Hepatocyte (in vitro differentiated cells): ENCODE measurements around the gene ATXN1.

Experiments
- CTCF ChIP-seq: fragments of 200-600 bp; sonication (generic); IDR thresholded peaks from 2 replicates; pipeline ENCODE4 v1.5.1; 2016; ENCODE audit warnings: antibody characterized with exemption, mild to moderate bottlenecking; ENCODE audit not compliant: poor library complexity
- EZH2 ChIP-seq: fragments of 200-600 bp; sonication (generic); IDR thresholded peaks from 2 replicates; pipeline ENCODE4 v1.6.1; 2016; ENCODE audit warnings: antibody characterized with exemption, mild to moderate bottlenecking, borderline replicate concordance

- TF ChIP-seq CTCF: no peak
- no peak for TF ChIP-seq EZH2
These were observed 37.9 kb downstream of the ATXN1 start for GRCh38 chr6:16723402-16723801.
